ENCODE measurements around the gene KASH5.
A peak's percentile ranks its signal among the peaks of the same experiment; 100 is the strongest.
"Not testable (repeated sequence)": the region's sequence is repeated elsewhere in the genome, so short reads cannot be mapped to it uniquely, and the experiment has no call there.

Gene KASH5

DNA sequence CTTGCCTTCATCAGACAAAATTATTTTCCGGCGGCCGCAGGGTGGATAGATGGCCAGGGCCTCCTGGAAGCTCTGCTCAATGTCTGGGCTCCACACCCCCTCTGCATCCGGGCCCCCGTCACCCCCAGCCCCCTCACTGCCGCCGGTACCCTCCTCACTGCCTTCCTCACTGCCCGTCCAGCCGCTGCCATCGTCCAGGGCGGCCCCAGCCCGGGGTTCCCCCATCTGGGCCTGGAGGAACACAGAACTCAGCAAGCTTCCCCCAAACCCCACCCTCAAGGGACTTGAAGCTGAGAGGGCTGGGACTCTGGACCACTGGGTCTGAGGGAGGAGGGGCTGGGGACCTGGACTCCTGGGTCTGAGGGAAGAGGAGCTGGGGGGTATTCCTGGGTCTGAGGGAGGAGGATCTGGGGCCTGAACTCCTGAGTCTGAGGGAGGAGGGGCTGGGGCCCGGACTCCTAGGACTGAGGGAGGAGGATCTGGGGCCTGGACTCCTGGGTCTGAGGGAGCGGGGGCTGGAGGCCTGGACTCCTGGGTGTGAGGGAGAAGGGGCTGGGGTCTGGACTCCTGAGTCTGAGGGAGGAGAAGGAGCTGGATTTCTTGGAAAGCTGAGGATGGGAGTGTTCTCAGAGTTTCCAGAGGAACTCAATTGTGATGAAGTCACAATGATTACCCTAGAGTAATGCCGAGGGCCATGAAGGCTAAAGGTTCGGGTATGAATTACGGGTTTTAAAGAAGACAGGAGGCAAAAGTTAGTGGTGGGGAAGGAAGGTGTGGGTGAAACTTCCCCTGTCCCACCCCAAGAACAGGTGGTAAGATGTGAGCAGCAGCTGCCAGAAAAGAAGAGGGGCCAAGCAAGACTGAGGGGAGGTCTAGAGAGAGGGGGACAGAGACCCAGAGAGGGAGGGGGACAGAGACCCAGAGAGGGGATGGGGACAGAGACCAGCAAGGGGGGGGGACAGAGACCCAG, 27.9 kb upstream of the KASH5 start:
- DNase-seq: no peak
- in situ Hi-C loops (cut with HindIII; ENCODE audit: low pct_ligation_motif_present, low pct_unique_long_range_greater_than_20kb, low sequenced_read_pairs): no loop called here

GRCh38 chr19:49361438-49362047, 26.5 kb upstream of the KASH5 start:
- peak; percentile 71 for DNase-seq
- in situ Hi-C loops (cut with HindIII; ENCODE audit: low pct_ligation_motif_present, low pct_unique_long_range_greater_than_20kb, low sequenced_read_pairs): no loop called here

DNA sequence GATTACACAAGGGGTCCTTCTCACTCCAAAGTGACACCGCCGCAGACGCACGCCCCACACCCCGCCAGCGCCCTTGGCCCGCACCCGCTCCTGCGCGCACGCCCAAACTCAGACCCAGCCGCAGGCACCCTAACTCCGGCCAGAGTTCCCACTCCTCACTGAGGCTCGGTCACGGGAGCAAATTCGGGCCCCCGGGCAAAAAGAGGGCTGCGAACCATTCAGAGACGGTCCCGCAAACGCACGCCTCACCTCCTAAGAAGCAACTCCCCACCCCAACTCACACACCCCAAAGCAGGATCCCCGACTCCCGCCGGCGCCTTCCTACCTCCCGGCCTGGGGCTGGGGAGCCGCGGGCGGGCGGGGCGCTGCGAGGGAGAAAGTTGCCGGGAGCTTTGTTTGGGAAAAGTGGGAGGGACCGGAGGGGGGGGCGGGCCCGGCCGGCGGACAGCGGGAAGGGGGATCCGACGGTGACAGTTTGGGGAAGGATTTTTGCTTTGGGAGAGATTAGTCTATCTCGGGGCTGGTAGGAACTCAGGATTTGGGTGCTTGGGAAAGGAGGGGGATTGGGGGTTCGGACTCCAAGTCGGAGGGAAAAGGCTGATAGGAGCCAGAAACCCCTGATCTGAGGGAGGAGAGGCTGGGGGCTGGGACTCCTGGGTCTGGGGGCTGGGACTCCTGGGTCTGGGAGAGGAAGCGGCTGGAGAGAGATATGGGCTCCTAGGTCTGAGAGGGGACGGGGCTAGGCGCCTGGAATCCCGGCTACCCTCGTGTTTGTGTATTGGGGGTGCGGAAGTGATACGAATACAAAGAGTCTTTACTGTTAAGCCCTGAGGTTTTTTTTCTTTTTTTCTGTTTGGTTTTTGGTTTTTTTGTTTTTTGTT, 25.8 kb upstream of the KASH5 start, which contains the start of gene TEAD2:
TEAD2 (minus strand) TSS at position 369 of the 881 bp plus-strand sequence. CDS start 2,341 bp downstream, outside the sequence.
- in situ Hi-C loops (cut with HindIII; ENCODE audit: low pct_ligation_motif_present, low pct_unique_long_range_greater_than_20kb, low sequenced_read_pairs): no loop called here
- peak; percentile 64 for DNase-seq

- no peak for DNase-seq
- in situ Hi-C loops (cut with HindIII; ENCODE audit: low pct_ligation_motif_present, low pct_unique_long_range_greater_than_20kb, low sequenced_read_pairs): no loop called here
Measured at GRCh38 chr19:49362929-49363267, 25.2 kb upstream of the KASH5 start.

- in situ Hi-C loops (cut with HindIII; ENCODE audit: low pct_ligation_motif_present, low pct_unique_long_range_greater_than_20kb, low sequenced_read_pairs): no loop called here
- peak; percentile 98 for DNase-seq
Measured at GRCh38 chr19:49363268-49364082, 24.6 kb upstream of the KASH5 start, which contains the start of gene DKKL1. Gene DKKL1 (plus strand): TSS chr19:49363877. CDS start chr19:49363999, 122 bp downstream.

GRCh38 chr19:49364083-49364737, 23.8 kb upstream of the KASH5 start:
- in situ Hi-C loops (cut with HindIII; ENCODE audit: low pct_ligation_motif_present, low pct_unique_long_range_greater_than_20kb, low sequenced_read_pairs): no loop called here
- DNase-seq: no peak

DNA sequence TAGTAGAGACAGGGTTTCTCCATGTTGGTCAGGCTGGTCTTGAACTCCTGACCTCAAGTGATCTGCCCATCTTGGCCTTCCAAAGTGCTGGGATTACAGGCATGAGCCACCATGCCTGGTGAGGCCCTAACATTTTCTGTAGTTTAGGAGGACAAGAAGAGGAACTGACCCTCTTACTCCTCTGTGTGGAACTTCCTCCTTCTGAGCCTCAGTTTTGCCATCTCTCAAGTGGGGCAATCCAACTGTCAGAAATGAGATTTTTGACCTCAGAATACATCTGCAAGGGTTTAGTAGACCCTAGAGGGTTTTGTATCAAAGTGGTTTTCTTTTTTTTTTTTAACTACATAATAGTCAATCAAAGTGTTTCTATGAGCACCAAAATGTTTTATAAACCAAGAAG, 21.9 kb upstream of the KASH5 start:
- DNase-seq: no peak
- in situ Hi-C loops (cut with HindIII; ENCODE audit: low pct_ligation_motif_present, low pct_unique_long_range_greater_than_20kb, low sequenced_read_pairs): no loop called here

DNA sequence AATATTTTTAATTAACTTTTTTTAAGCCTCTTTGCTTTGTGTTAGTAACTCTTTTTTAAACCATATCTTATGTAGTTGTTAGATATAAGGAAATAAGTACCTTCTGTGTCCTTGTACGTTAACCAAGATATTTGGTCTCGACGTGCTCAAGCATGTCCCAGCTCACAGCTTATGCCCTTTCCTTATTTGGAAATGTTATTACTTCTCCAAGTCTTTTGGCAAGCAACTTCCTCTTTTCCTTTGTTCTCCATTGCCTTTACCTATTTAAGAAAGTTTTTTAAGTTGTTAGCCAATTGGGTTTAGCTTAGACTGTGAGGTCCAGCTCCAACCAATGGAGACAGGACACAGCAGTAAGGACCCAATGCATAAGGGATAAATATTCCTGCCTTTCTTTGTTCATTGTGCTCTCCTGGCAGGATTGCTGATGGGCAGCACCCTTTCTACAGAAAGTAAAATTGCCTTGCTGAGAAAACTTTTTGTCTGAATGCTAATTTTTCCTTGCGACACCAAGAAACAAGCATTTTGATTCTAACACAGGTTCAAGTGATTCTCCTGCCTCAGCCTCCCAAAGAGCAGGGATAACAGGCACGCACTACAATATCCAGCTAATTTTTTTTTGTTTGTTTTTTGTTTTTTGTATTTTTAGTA, 19.2 kb upstream of the KASH5 start:
- in situ Hi-C loops (cut with HindIII; ENCODE audit: low pct_ligation_motif_present, low pct_unique_long_range_greater_than_20kb, low sequenced_read_pairs): no loop called here
- DNase-seq: no peak

DNA sequence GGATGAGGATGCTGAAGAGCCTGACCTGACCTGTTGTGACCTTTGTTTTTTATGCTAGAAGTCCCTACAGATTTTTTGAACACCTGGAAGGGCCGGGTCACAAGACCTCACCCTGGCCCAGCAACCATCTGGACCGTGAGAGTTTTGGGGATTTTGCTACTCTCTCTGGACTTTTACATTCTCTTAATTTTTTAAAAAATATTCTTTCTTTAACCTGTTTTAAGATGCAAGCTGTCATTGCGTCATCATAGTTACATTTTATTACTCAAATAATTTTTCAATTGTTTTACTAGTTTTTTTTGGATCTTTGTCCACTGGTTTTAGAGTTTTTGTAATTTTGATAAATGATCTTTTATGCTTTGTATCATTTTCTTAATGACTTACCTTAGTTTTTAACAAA, 16.9 kb upstream of the KASH5 start:
- in situ Hi-C loops (cut with HindIII; ENCODE audit: low pct_ligation_motif_present, low pct_unique_long_range_greater_than_20kb, low sequenced_read_pairs): no loop called here

DNA sequence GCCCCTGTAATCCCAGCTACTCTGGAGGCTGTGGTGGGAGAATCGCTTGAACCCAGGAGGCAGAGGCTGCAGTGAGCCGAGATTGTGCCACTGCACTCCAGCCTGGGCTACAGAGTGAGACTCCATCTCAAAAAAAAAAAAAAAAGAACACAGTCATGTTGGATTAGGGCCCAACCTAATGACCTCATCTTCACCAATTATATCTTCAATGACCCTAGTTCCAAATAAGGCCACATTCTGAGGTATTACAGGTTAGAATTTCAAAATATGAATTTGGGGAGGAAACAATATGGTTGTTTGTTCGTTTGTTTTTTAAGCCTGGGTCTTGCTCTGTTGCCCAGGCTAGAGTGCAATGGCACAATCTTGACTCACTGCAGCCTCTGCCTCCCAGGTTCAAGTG, 14.9 kb upstream of the KASH5 start:
- DNase-seq; in situ Hi-C loops (cut with HindIII; ENCODE audit: low pct_ligation_motif_present, low pct_unique_long_range_greater_than_20kb, low sequenced_read_pairs): not testable (repeated sequence)

More for the DNA sequence above, 16.9 kb upstream of the KASH5 start:
- no peak for DNase-seq

GRCh38 chr19:49374665-49375434, 13.2 kb upstream of the KASH5 start:
- in situ Hi-C loops (cut with HindIII; ENCODE audit: low pct_ligation_motif_present, low pct_unique_long_range_greater_than_20kb, low sequenced_read_pairs): no loop called here
- DNase-seq: no peak

- DNase-seq: no peak
- in situ Hi-C loops (cut with HindIII; ENCODE audit: low pct_ligation_motif_present, low pct_unique_long_range_greater_than_20kb, low sequenced_read_pairs): no loop called here
Measured at GRCh38 chr19:49378512-49378911, 9.5 kb upstream of the KASH5 start.

DNA sequence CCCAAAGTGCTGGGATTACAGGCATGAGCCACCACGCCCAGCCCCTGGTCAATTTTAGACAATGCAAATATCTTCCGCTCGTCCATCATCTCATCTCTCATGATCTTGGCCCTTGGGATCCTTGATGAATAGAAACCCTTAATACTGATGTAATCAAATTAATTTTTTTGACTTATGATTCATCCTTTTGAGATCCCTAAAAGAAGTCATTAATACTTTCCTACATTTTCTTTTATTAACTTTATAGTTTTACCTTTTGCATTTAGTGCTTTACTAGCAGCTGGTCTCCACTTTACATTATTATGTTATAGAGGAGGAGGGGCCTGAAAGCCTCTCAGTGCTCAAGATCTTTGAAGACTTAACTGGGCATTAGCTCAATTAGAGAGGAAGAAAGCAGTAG, 7.7 kb upstream of the KASH5 start:
- DNase-seq: no peak
- in situ Hi-C loops (cut with HindIII; ENCODE audit: low pct_ligation_motif_present, low pct_unique_long_range_greater_than_20kb, low sequenced_read_pairs): no loop called here

DNA sequence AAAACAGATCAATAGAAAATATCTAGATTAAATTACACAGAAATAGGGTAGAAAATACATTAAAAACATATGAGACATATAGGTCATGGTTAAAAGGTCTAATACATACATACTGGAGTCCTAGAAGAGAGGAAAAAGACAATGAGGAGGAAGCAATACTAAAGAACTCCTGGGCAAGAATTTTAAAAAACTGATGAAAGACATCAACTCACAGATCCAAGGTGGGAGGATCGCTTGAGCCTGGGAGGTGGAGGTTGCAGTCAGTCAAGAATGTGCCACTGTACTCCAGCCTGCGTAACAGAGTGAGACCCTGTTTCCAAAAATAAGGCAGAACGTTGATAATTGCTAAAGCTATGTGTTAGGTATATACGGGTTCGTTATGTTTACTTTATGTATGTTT, 5.4 kb upstream of the KASH5 start:
- in situ Hi-C loops (cut with HindIII; ENCODE audit: low pct_ligation_motif_present, low pct_unique_long_range_greater_than_20kb, low sequenced_read_pairs): no loop called here
- DNase-seq: no peak

DNA sequence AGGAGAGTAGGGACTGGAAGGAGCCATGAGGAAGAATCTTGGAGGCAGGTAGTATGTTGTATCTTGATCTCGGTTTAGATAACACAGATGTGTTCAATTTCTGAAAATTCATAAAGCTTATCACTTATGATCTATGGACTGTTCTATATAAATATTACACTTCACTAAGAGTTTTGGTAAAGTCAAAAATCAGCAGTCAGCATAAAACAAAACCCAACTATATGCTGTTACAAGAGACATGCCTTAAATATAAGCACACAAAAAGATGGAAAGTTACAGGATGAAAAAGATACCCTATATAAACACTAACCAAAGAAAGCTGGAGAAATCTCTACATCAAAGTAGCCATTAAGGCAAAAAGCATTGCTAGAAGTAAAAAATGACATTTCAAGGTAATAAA, 4.5 kb upstream of the KASH5 start:
- no peak for DNase-seq
- in situ Hi-C loops (cut with HindIII; ENCODE audit: low pct_ligation_motif_present, low pct_unique_long_range_greater_than_20kb, low sequenced_read_pairs): no loop called here

DNA sequence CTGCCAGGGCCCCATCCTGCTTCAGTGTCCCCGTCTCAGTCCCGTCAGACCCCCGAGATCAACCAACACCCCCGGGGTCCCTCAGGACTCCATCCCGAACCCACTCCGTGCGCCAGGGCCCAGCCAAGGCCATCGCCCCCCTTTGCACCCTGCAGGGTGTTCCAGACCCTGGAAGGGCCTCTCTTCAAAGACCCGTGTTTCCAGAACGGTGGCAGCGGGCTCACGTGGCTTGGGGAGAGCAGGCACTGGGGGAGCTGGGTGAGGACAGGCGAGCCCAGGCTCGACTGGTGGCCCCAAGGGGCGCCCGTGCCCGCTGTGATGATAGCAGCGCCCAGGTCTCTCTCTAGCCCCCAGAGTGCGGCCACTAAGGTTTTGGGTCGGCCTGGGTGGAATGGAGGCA, 1.4 kb downstream of the KASH5 start:
- in situ Hi-C loops (cut with HindIII; ENCODE audit: low pct_ligation_motif_present, low pct_unique_long_range_greater_than_20kb, low sequenced_read_pairs): no loop called here
- no peak for DNase-seq

All from ACHN (cell line).